ENCODE results near the gene AKAP3.

DNA sequence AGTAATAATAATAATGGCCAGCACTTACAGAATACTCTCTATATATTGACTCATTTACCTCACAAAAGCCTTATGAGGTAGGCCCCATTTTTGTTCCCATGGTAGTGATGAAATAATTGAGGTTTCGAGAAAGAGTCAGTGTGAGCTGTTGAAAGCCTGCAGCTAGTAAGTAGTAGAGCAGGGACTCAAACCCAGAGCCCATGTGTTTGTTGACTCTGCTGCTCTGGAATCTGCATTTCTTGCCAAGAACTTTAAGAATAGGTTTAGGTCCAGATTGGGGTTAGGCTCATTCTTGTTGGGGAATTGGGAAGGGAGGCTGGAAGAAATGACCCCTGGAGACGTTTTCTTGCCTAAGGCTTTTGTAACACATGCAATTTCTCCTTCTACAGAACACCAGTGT, 58.9 kb downstream of the AKAP3 start:
- TF ChIP-seq, protein P1, sequence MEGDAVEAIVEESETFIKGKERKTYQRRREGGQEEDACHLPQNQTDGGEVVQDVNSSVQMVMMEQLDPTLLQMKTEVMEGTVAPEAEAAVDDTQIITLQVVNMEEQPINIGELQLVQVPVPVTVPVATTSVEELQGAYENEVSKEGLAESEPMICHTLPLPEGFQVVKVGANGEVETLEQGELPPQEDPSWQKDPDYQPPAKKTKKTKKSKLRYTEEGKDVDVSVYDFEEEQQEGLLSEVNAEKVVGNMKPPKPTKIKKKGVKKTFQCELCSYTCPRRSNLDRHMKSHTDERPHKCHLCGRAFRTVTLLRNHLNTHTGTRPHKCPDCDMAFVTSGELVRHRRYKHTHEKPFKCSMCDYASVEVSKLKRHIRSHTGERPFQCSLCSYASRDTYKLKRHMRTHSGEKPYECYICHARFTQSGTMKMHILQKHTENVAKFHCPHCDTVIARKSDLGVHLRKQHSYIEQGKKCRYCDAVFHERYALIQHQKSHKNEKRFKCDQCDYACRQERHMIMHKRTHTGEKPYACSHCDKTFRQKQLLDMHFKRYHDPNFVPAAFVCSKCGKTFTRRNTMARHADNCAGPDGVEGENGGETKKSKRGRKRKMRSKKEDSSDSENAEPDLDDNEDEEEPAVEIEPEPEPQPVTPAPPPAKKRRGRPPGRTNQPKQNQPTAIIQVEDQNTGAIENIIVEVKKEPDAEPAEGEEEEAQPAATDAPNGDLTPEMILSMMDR (IDR thresholded peaks at IDR 0.05): no peak
- no peak for TF ChIP-seq MAZ (IDR thresholded peaks at IDR 0.05; ENCODE audit: borderline replicate concordance, low read depth, low read length)
- TF ChIP-seq MAFK (IDR thresholded peaks at IDR 0.05; ENCODE audit: partially characterized antibody): no peak
- TF ChIP-seq POLR2A (IDR thresholded peaks at IDR 0.05; ENCODE audit: low read length): no peak
- no peak for TF ChIP-seq EP300 (IDR thresholded peaks at IDR 0.05)
- no peak for TF ChIP-seq BHLHE40 (IDR thresholded peaks at IDR 0.05; ENCODE audit: low read depth, low read length)
- no peak for TF ChIP-seq CHD4 (IDR thresholded peaks at IDR 0.05; ENCODE audit: borderline replicate concordance)
